ENCODE results near the gene CLDN20.

Gene CLDN20

GRCh38 chr6:155314092-155314772 is 50.4 kb downstream of the CLDN20 start, which contains the start of gene TFB1M (continued):
- TF ChIP-seq PRDM10 (tag by site-specific recombination; IDR thresholded peaks at IDR 0.05): peak; percentile 78; the same call in 1 of the 2 replicates
- TF ChIP-seq ELK4 (IDR thresholded peaks at IDR 0.05; ENCODE audit: borderline replicate concordance, low read depth, low read length): peak; percentile 23; the same call in 1 of the 2 replicates
- TF ChIP-seq SP7 (tag by site-specific recombination; IDR thresholded peaks at IDR 0.05): peak; percentile 19
- peak; percentile 65 for TF ChIP-seq KLF16 (tag by site-specific recombination; IDR thresholded peaks at IDR 0.05)
- no peak for TF ChIP-seq OVOL3 (tag by site-specific recombination; IDR thresholded peaks at IDR 0.05)
- TF ChIP-seq ZBTB48 (tag by site-specific recombination; IDR thresholded peaks at IDR 0.05): peak; percentile 83; the same call in 1 of the 2 replicates
- TF ChIP-seq ZNF341 (tag by site-specific recombination; IDR thresholded peaks at IDR 0.05; ENCODE audit: low read depth): 0 out of 2 replicates have a peak, but pooled peaks have one; percentile 20
- TF ChIP-seq ZSCAN5A (tag by site-specific recombination; IDR thresholded peaks at IDR 0.05): 0 out of 2 replicates have a peak, but pooled peaks have one; percentile 56
- no peak for TF ChIP-seq ZNF16 (tag by site-specific recombination; IDR thresholded peaks at IDR 0.05; ENCODE audit: low read depth)
- TF ChIP-seq ZNF324 (tag by site-specific recombination; IDR thresholded peaks at IDR 0.05): peak; percentile 66; the same call in 1 of the 2 replicates
- TF ChIP-seq FEZF1 (tag by site-specific recombination; IDR thresholded peaks at IDR 0.05): 0 out of 2 replicates have a peak, but pooled peaks have one; percentile 38
- TF ChIP-seq ZNF777 (tag by site-specific recombination; IDR thresholded peaks at IDR 0.05; ENCODE audit: borderline replicate concordance): peak; percentile 33; the same call in 1 of the 2 replicates
- TF ChIP-seq ZNF214 (tag by site-specific recombination; IDR thresholded peaks at IDR 0.05; ENCODE audit: borderline replicate concordance): no peak
- TF ChIP-seq ZNF707 (tag by site-specific recombination; IDR thresholded peaks at IDR 0.05): no peak
- peak; percentile 91 for TF ChIP-seq ZBTB8A (tag by site-specific recombination; IDR thresholded peaks at IDR 0.05)
- no peak for TF ChIP-seq ZNF792 (tag by site-specific recombination; IDR thresholded peaks at IDR 0.05)

GRCh38 chr6:155314773-155315515 is 51.1 kb downstream of the CLDN20 start:
- ChIA-PET CTCF (interaction anchor here (0.5 to 3.1 kb wide), 9 partner anchors 14 to 1610 kb away, joined by 3 to 22 read pairs (median 3); no protein-coding TSS in a partner anchor), POLR2A (interaction anchor here (0.5 to 2.0 kb wide), 6 partner anchors 13 to 1465 kb away, joined by 3 to 5 read pairs (median 4); no protein-coding TSS in a partner anchor)
- H3K27ac ChIP-seq (ENCODE audit: extremely low read depth, low read depth, low read length): peak overlapping the region; percentile 33; the same call in 1 of the 2 replicates
- H3K4me3 ChIP-seq (ENCODE audit: low read depth, low read length): peak overlapping the region; percentile 57
- peaks cover 5% of the 10 kb centered on the region; the same call in 1 of the 2 replicates for H3K4me1 ChIP-seq (ENCODE audit: control insufficient read depth, insufficient read depth, low read length)
- H3K9me3 ChIP-seq (ENCODE audit: control insufficient read depth, insufficient read depth, low read depth, low read length): no peaks in the 10 kb centered on the region
- peaks cover 0 to 15% of the 10 kb centered on the region in 2 experiments; a peak in 1 of 3 replicates for H3K36me3 ChIP-seq (ENCODE audit: control insufficient read depth in 2 of 2, insufficient read depth in 1 of 2, low read length in 2 of 2)
- TF ChIP-seq ZNF768 (tag by site-specific recombination; IDR thresholded peaks at IDR 0.05): 0 out of 2 replicates have a peak, but pooled peaks have one; percentile 4
- no peak for TF ChIP-seq ZNF658 (tag by site-specific recombination; IDR thresholded peaks at IDR 0.05)
- peak; percentile 81; the same call in 1 of the 2 replicates for TF ChIP-seq ZNF664 (tag by site-specific recombination; IDR thresholded peaks at IDR 0.05)
- no peak for TF ChIP-seq ZNF488 (tag by site-specific recombination; IDR thresholded peaks at IDR 0.05)
- peak; percentile 68 for TF ChIP-seq KLF17 (tag by site-specific recombination; IDR thresholded peaks at IDR 0.05)
- TF ChIP-seq GLI4 (tag by site-specific recombination; IDR thresholded peaks at IDR 0.05): no peak
- TF ChIP-seq ZNF776 (tag by site-specific recombination; IDR thresholded peaks at IDR 0.05; ENCODE audit: borderline replicate concordance): no peak
- no peak for TF ChIP-seq MYNN (tag by site-specific recombination; IDR thresholded peaks at IDR 0.05; ENCODE audit: borderline replicate concordance)
- no peak for TF ChIP-seq GFI1B (tag by site-specific recombination; IDR thresholded peaks at IDR 0.05)
- peak; percentile 57; the same call in 1 of the 2 replicates for TF ChIP-seq ZFP69B (tag by site-specific recombination; IDR thresholded peaks at IDR 0.05)
- peak; percentile 71 for TF ChIP-seq ZNF501 (tag by site-specific recombination; IDR thresholded peaks at IDR 0.05)
